Hepatocyte (in vitro differentiated cells): ENCODE data around the gene CALY. TPM values are rescaled to one million over a fixed set of nuclear protein-coding genes. Genes with fewer than 3 reads are reported as not detected.
"Not testable (repeated sequence)": the region's sequence is repeated elsewhere in the genome, so short reads cannot be mapped to it uniquely, and the experiment has no call there.

ENCODE experiments used
- DNase-seq: peaks from one replicate; pipeline ENCODE4 v3.0.0-alpha.2; 2016; ENCODE audit warnings: low spot score
- H2AFZ ChIP-seq: fragments of 200-600 bp; sonication (generic); 2 replicates; pipeline ENCODE4 v1.6.0; 2016; ENCODE audit warnings: antibody characterized with exemption, mild to moderate bottlenecking
- H3K27ac ChIP-seq: fragments of 200-600 bp; sonication (generic); 2 replicates; pipeline ENCODE4 v1.5.1; 2016; ENCODE audit warnings: mild to moderate bottlenecking
- H3K27me3 ChIP-seq: fragments of 200-600 bp; sonication (generic); 2 replicates; pipeline ENCODE4 v1.6.1; 2016
- H3K36me3 ChIP-seq: fragments of 200-600 bp; sonication (generic); replicated peaks from 2 replicates; pipeline ENCODE4 v1.5.1; 2016; ENCODE audit warnings: low read depth; ENCODE audit not compliant: insufficient read depth
- H3K4me1 ChIP-seq: fragments of 200-600 bp; sonication (generic); 2 replicates; pipeline ENCODE4 v1.5.1; 2016; ENCODE audit warnings: mild to moderate bottlenecking, moderate library complexity; ENCODE audit not compliant: insufficient read depth
- H3K4me2 ChIP-seq: fragments of 200-600 bp; sonication (generic); 2 replicates; pipeline ENCODE4 v1.6.0; 2016
- H3K4me3 ChIP-seq: fragments of 200-600 bp; sonication (generic); 2 replicates; pipeline ENCODE4 v1.5.1; 2016; ENCODE audit warnings: mild to moderate bottlenecking
- H3K79me2 ChIP-seq: fragments of 200-600 bp; sonication (generic); 2 replicates; pipeline ENCODE4 v1.6.0; 2017; ENCODE audit warnings: mild to moderate bottlenecking
- H3K9me2 ChIP-seq: fragments of 200-600 bp; sonication (generic); replicated peaks from 2 replicates; pipeline ENCODE4 v1.6.0; 2017; ENCODE audit warnings: mild to moderate bottlenecking; ENCODE audit not compliant: insufficient read depth
- H3K9me3 ChIP-seq: fragments of 200-600 bp; sonication (generic); 2 replicates; pipeline ENCODE4 v1.5.1; 2016; ENCODE audit warnings: low read depth, mild to moderate bottlenecking
- H4K20me1 ChIP-seq: fragments of 200-600 bp; sonication (generic); 2 replicates; pipeline ENCODE4 v1.6.0; 2016; ENCODE audit warnings: mild to moderate bottlenecking; ENCODE audit not compliant: insufficient read depth, poor library complexity, severe bottlenecking
- EZH2 ChIP-seq: fragments of 200-600 bp; sonication (generic); IDR thresholded peaks from 2 replicates; pipeline ENCODE4 v1.6.1; 2016; ENCODE audit warnings: antibody characterized with exemption, mild to moderate bottlenecking, borderline replicate concordance
- EZH2phosphoT487 ChIP-seq: fragments of 200-600 bp; sonication (generic); IDR thresholded peaks from one replicate; pipeline ENCODE4 v1.6.1; 2018; ENCODE audit warnings: antibody characterized with exemption, mild to moderate bottlenecking, low read depth, moderate library complexity; ENCODE audit not compliant: unreplicated experiment, severe bottlenecking
- WGBS: methylation state at CpG from one replicate; pipeline ENCODE4 v1.1.6; 2016; ENCODE audit warnings: low lambda C conversion rate; ENCODE audit errors: missing lambda C conversion rate; 5-methylcytosine and 5-hydroxymethylcytosine counted together
- polyA plus RNA-seq: library from polyadenylated mRNA; unstranded; fragments of >200 nt; fragmentation: Nextera tagmentation; extraction: Ambion mirVana; gene quantifications from 2 replicates; pipeline ENCODE4 v1.2.1, GENCODE V29; 2016
- total RNA-seq: library from RNA; depleted of rRNA; stranded (reverse); fragments of >200 nt; gene quantifications from 2 replicates; pipeline ENCODE4 v1.2.3, GENCODE V29; 2014
- TF ChIP-seq, protein P1 (sequence below): fragments of 200-600 bp; sonication (generic); IDR thresholded peaks from 2 replicates; pipeline ENCODE4 v1.5.1; 2016; ENCODE audit warnings: antibody characterized with exemption, mild to moderate bottlenecking; ENCODE audit not compliant: poor library complexity

Gene CALY
- total and polyA plus RNA-seq, 2 experiments from 2014 or later, result 2.3 to 3.7 TPM

DNA sequence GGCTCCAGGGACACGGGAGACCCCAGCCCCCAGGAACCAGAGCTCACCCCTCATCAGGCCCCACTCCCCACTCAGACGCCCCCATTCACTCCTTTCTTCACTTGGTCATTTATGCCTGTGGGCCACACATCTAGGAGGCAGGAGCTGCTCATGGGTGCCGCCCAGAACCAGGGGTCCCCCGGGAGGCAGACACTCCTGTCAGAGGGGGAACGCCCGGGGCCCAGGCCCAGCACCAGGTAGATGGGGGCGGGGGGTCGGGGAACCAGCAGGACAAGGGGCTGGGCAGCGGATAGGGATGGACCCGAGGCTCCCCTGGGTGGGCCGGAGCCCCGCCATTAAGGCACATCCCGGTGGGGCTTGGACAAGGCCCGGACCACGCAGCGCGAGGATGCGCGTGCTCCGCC is 11.8 kb downstream of the CALY start:
- no peak overlapping the region for H2AFZ ChIP-seq
- peak overlapping the region; percentile 99 for H3K4me2 ChIP-seq
- no peaks in the 10 kb centered on the region for H3K9me3 ChIP-seq
- TF ChIP-seq, protein P1, sequence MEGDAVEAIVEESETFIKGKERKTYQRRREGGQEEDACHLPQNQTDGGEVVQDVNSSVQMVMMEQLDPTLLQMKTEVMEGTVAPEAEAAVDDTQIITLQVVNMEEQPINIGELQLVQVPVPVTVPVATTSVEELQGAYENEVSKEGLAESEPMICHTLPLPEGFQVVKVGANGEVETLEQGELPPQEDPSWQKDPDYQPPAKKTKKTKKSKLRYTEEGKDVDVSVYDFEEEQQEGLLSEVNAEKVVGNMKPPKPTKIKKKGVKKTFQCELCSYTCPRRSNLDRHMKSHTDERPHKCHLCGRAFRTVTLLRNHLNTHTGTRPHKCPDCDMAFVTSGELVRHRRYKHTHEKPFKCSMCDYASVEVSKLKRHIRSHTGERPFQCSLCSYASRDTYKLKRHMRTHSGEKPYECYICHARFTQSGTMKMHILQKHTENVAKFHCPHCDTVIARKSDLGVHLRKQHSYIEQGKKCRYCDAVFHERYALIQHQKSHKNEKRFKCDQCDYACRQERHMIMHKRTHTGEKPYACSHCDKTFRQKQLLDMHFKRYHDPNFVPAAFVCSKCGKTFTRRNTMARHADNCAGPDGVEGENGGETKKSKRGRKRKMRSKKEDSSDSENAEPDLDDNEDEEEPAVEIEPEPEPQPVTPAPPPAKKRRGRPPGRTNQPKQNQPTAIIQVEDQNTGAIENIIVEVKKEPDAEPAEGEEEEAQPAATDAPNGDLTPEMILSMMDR, result no peak
- TF ChIP-seq EZH2, result no peak
- no peak for TF ChIP-seq EZH2phosphoT487
- H3K36me3 ChIP-seq, result no peaks in the 10 kb centered on the region
- H3K79me2 ChIP-seq, result no peaks in the 10 kb centered on the region
- peaks cover 36% of the 10 kb centered on the region for H3K27me3 ChIP-seq
- H3K4me1 ChIP-seq, result peaks cover 3% of the 10 kb centered on the region
- no peaks in the 10 kb centered on the region for H4K20me1 ChIP-seq
- no peak overlapping the region for H3K27ac ChIP-seq
- no peak for DNase-seq
- no peaks in the 10 kb centered on the region for H3K9me2 ChIP-seq
- WGBS, result 73% methylated on average over 9 of the region's 20 CpGs
- no peak overlapping the region for H3K4me3 ChIP-seq

DNA sequence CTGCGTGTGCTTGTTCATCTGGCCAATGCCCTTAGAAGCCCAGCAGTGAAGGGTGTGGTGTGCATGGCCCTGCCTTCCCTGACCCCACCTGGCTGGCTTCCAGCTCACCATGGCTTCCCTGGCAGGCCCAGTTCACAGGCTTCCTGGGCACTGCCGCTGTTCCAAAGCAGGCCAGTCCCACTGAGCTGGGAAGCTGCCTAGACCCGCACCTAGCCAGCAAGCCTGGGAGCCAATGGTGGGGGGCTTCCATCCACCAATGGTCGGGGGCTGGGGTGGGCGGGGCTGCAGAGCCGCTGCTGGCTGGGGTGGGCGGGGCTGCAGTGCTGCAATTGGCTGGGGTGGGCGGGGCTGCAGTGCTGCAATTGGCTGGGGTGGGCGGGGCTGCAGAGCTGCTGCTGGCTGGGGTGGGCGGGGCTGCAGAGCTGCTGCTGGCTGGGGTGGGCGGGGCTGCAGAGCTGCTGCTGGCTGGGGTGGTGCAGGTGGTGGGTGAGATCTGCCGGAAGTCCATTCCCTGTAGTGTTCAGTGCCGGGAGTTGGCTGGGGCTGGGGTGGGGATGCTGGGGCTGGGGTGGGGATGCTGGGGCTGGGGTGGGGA is 12.4 kb downstream of the CALY start:
- Histone ChIP-seq H4K20me1 (no peaks in the 10 kb centered on the region), H3K4me2 (peak overlapping the region; percentile 99), H3K4me3 (no peak overlapping the region), H3K27me3 (peaks cover 36% of the 10 kb centered on the region), H3K9me3 (no peaks in the 10 kb centered on the region), H2AFZ (no peak overlapping the region), H3K36me3 (no peaks in the 10 kb centered on the region), H3K9me2 (no peaks in the 10 kb centered on the region), H3K4me1 (peaks cover 3% of the 10 kb centered on the region), H3K79me2 (no peaks in the 10 kb centered on the region), H3K27ac (no peak overlapping the region)
- 31% methylated on average over 3 of the region's 13 CpGs for WGBS
- DNase-seq, result peak; percentile 86
- TF ChIP-seq EZH2 (no peak), EZH2phosphoT487 (no peak)
- TF ChIP-seq, protein P1, result no peak

GRCh38 chr10:133322064-133322709 is 14.5 kb downstream of the CALY start:
- not testable (repeated sequence) for H3K9me3 ChIP-seq, H3K9me2 ChIP-seq, H3K79me2 ChIP-seq, H3K36me3 ChIP-seq, H3K27ac ChIP-seq, H3K4me3 ChIP-seq, DNase-seq, H3K4me1 ChIP-seq, H4K20me1 ChIP-seq, H2AFZ ChIP-seq, H3K4me2 ChIP-seq
- WGBS, result 70% methylated on average over 12 of the region's 14 CpGs
- H3K27me3 ChIP-seq, result peaks cover 16% of the 10 kb centered on the region

GRCh38 chr10:133320852-133321422 is 15.8 kb downstream of the CALY start:
- not testable (repeated sequence) for DNase-seq, H3K9me2 ChIP-seq, H3K79me2 ChIP-seq, H3K27ac ChIP-seq, H3K27me3 ChIP-seq, H3K4me2 ChIP-seq, H4K20me1 ChIP-seq, H3K9me3 ChIP-seq, H2AFZ ChIP-seq, H3K4me1 ChIP-seq, H3K36me3 ChIP-seq, H3K4me3 ChIP-seq
- 96% methylated on average over 6 of the region's 6 CpGs for WGBS
